IgD-negative memory B cell (primary cell): Measurements from ENCODE around the gene CAB39L. TPM values are rescaled to one million over a fixed set of nuclear protein-coding genes. Genes with fewer than 3 reads are reported as not detected.

Source experiments
- H3K27ac Mint-ChIP-seq, 3 donors: one replicate each; pipeline ENCODE4 v1.8.0; 2020 to 2022; ENCODE audit warnings: mild to moderate bottlenecking in 3 of 3, mixed read lengths in 3 of 3, moderate library complexity in 1 of 3
- H3K27me3 Mint-ChIP-seq: one replicate; pipeline ENCODE4 v1.8.0; 2021; ENCODE audit warnings: mixed read lengths
- H3K36me3 Mint-ChIP-seq: one replicate; pipeline ENCODE4 v1.8.0; 2020; ENCODE audit warnings: mild to moderate bottlenecking, mixed read lengths
- H3K4me1 Mint-ChIP-seq, 3 donors: one replicate each; pipeline ENCODE4 v1.8.0; 2020 to 2022; ENCODE audit warnings: mixed read lengths in 3 of 3, mild to moderate bottlenecking in 1 of 3
- H3K4me3 Mint-ChIP-seq, 4 donors: one replicate each; pipeline ENCODE4 v1.8.0; 2020 to 2022; ENCODE audit warnings: mild to moderate bottlenecking in 4 of 4, mixed read lengths in 4 of 4, moderate library complexity in 3 of 4
- H3K9me3 Mint-ChIP-seq, 3 donors: one replicate each; pipeline ENCODE4 v1.8.0; 2020 to 2021; ENCODE audit warnings: mixed read lengths in 3 of 3, mild to moderate bottlenecking in 1 of 3
- polyA plus RNA-seq: library from polyadenylated mRNA; unstranded; fragments of 300-500 nt; fragmentation: Illumina TruSeq; gene quantifications from one replicate; pipeline ENCODE4 v1.2.3, GENCODE V29; 2021

The CAB39L gene
- polyA plus RNA-seq, 1 donor from 2014 or later: 1.7 TPM

DNA sequence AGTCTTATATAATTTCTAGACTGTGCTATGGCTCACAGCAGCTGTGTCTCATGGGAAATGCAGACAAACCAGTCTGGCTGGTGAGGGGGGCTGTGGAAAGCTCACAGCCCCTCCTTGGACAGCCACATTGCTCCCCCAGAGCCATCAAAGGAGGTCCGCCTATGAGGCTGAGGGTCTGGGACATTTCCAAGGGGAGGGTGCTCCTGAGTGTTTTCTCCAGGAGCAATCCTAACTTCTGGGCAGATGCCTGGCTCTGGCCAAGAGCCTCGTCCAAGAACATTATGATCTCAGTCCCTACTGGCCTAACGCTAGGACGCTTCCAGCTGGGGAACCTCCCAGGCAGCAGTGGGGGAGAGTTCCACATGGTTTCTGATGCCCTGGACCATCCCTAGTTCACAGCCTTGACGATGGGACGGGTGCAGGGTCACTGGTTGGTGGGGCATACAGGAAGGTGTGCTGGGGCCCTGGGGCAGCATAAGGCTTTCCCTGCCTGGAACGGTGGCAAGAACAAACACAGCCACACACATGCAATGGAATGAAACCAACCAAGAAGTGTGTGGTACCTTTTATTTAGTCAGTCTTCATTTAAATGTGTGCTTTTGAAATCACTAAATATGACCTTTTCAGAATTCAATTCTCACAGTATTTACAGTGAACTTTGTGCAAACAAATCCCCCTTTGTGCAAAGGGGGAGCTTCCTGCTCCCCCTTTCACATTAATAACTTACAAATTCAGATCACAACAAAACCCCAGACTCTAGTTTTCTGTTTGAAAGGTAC lies 135.6 kb downstream of the CAB39L start:
- no peaks in the 10 kb centered on the region for H3K27me3 Mint-ChIP-seq
- H3K27ac Mint-ChIP-seq: no peak overlapping the region
- peak overlapping the region in 1 of 4 donors; percentile 17 for H3K4me3 Mint-ChIP-seq
- peaks cover 7% of the 10 kb centered on the region for H3K36me3 Mint-ChIP-seq
- H3K4me1 Mint-ChIP-seq: peaks cover 0 to 8% (median 6%) of the 10 kb centered on the region in 3 donors
- no peaks in the 10 kb centered on the region for H3K9me3 Mint-ChIP-seq

DNA sequence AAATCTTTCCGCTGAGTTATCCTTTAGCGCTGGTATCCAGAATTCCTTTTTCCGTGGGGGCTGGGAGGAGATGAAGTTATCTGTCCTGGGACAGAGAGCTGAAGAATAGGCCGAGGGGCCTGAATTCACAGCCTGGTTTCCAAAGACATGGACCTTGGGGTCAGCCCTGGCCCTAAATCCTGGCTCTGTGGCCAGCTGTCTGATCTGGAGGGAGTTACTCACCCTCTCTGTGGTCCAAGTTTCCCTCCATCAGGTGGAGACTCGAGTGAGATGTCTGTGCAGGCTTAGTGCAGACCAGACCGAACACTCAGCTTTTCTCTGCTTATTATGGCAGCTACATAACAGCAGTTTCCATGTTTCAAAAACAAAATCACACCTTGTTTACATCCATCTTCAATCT lies 136.5 kb downstream of the CAB39L start:
- H3K27ac Mint-ChIP-seq: no peak overlapping the region
- no peak overlapping the region for H3K4me3 Mint-ChIP-seq

GRCh38 chr13:49305792-49306425 lies 138.0 kb downstream of the CAB39L start:
- H3K4me1 Mint-ChIP-seq: peaks cover 0 to 18% (median 15%) of the 10 kb centered on the region in 3 donors
- no peaks in the 10 kb centered on the region for H3K27me3 Mint-ChIP-seq
- peaks cover 5% of the 10 kb centered on the region for H3K36me3 Mint-ChIP-seq
- H3K27ac Mint-ChIP-seq: no peak overlapping the region
- H3K4me3 Mint-ChIP-seq: peak overlapping the region in 1 of 4 donors; percentile 23
- no peaks in the 10 kb centered on the region for H3K9me3 Mint-ChIP-seq

More for the DNA sequence above, 136.5 kb downstream of the CAB39L start:
- H3K4me1 Mint-ChIP-seq: peaks cover 0 to 14% (median 11%) of the 10 kb centered on the region in 3 donors
- no peaks in the 10 kb centered on the region for H3K27me3 Mint-ChIP-seq
- peaks cover 7% of the 10 kb centered on the region for H3K36me3 Mint-ChIP-seq
- no peaks in the 10 kb centered on the region for H3K9me3 Mint-ChIP-seq

GRCh38 chr13:49304763-49305700 lies 138.8 kb downstream of the CAB39L start:
- no peaks in the 10 kb centered on the region for H3K9me3 Mint-ChIP-seq
- H3K27ac Mint-ChIP-seq: no peak overlapping the region
- H3K4me1 Mint-ChIP-seq: peaks cover 0 to 18% (median 15%) of the 10 kb centered on the region in 3 donors
- peaks cover 5% of the 10 kb centered on the region for H3K36me3 Mint-ChIP-seq
- H3K4me3 Mint-ChIP-seq: no peak overlapping the region
- no peaks in the 10 kb centered on the region for H3K27me3 Mint-ChIP-seq

DNA sequence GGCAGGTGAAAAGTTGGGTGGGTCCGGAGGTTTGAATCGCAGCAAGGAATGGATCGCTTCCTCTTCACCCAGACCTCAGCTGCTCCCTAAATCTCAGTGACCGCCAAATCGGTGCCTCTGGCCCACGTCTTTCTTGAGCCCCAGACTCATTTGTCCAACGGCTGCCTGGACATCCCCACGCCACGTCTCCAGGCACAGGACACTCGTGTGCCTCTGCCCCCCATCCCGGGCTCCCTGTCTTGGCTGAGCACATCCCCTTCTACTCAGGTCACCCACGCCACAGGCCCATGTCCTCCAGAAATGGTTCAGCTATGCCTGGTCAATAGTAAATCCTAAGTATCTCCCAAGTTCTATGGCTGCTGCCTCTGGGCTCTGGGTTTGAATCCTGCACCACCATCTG lies 139.5 kb downstream of the CAB39L start:
- no peak overlapping the region for H3K4me3 Mint-ChIP-seq
- H3K27ac Mint-ChIP-seq: no peak overlapping the region
- no peaks in the 10 kb centered on the region for H3K27me3 Mint-ChIP-seq
- H3K4me1 Mint-ChIP-seq: peaks cover 0 to 18% (median 15%) of the 10 kb centered on the region in 3 donors
- H3K36me3 Mint-ChIP-seq: peaks cover 3% of the 10 kb centered on the region
- no peaks in the 10 kb centered on the region for H3K9me3 Mint-ChIP-seq

- peaks cover 3% of the 10 kb centered on the region for H3K36me3 Mint-ChIP-seq
- H3K27ac Mint-ChIP-seq: no peak overlapping the region
- no peak overlapping the region for H3K4me3 Mint-ChIP-seq
- no peaks in the 10 kb centered on the region for H3K27me3 Mint-ChIP-seq
- peaks cover 0 to 18% (median 15%) of the 10 kb centered on the region in 3 donors for H3K4me1 Mint-ChIP-seq
- H3K9me3 Mint-ChIP-seq: no peaks in the 10 kb centered on the region
Observed at GRCh38 chr13:49303533-49304252, 140.2 kb downstream of the CAB39L start.

DNA sequence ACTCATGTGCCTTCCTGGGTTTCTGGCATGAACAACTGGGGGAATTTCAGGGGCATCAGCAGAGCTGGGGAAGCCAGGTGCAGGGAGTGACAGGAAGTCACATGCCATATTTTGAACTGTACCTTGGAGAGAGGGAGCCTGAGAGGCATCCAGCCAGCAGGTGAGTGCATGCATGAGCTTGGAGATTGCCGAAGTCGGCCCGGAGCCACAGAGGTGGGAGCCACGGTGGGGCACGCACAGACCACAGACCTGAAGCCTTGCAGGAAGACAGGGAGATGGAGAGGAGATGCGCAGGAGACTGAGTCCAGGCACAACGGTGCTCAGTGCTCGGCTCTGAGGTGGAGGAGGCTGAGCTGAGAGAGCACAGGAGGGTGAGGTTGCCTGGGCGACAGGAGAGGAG lies 141.0 kb downstream of the CAB39L start:
- H3K4me1 Mint-ChIP-seq: peaks cover 0 to 18% (median 15%) of the 10 kb centered on the region in 3 donors
- H3K27me3 Mint-ChIP-seq: no peaks in the 10 kb centered on the region
- H3K9me3 Mint-ChIP-seq: no peaks in the 10 kb centered on the region
- H3K36me3 Mint-ChIP-seq: peaks cover 3% of the 10 kb centered on the region
- H3K4me3 Mint-ChIP-seq: peak overlapping the region in 2 of 4 donors; percentile 42 to 51
- no peak overlapping the region for H3K27ac Mint-ChIP-seq

DNA sequence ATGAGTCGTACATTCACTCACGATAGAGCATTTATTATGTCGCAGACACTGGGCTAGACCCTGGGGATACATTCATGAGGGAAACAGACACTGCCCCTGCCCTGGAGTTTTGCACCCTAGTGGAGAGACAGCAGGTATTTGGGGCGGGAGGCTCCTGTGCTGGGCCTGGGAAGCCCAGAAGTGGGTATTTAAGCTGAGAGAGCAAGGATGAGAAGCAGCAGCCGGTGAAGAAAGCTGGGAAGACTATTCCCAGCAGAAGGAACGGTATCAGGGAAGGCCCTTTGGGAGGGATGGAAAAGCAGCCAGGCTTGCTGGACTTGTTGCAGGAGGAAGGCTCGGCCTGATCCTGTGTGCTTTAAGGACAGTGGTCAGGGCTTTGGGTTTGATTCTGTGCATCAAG lies 141.6 kb downstream of the CAB39L start:
- no peaks in the 10 kb centered on the region for H3K9me3 Mint-ChIP-seq
- H3K27ac Mint-ChIP-seq: peak overlapping the region in 1 of 3 donors; percentile 84
- peak overlapping the region in 1 of 4 donors; percentile 52 for H3K4me3 Mint-ChIP-seq
- H3K36me3 Mint-ChIP-seq: peaks cover 3% of the 10 kb centered on the region
- peaks cover 0 to 18% (median 15%) of the 10 kb centered on the region in 3 donors for H3K4me1 Mint-ChIP-seq
- no peaks in the 10 kb centered on the region for H3K27me3 Mint-ChIP-seq

- Mint-ChIP-seq H3K27ac (peak overlapping the region in 1 of 3 donors; percentile 84), H3K36me3 (no peaks in the 10 kb centered on the region), H3K9me3 (no peaks in the 10 kb centered on the region), H3K4me3 (peak overlapping the region in 3 of 4 donors; percentile 79 to 90 (median 89)), H3K4me1 (peaks cover 0 to 18% (median 13%) of the 10 kb centered on the region in 3 donors), H3K27me3 (no peaks in the 10 kb centered on the region)
Observed at GRCh38 chr13:49300739-49301589, 142.9 kb downstream of the CAB39L start.

- no peak overlapping the region for H3K27ac Mint-ChIP-seq
- peaks cover 0 to 18% (median 9%) of the 10 kb centered on the region in 3 donors for H3K4me1 Mint-ChIP-seq
- H3K36me3 Mint-ChIP-seq: no peaks in the 10 kb centered on the region
- H3K27me3 Mint-ChIP-seq: no peaks in the 10 kb centered on the region
- H3K4me3 Mint-ChIP-seq: no peak overlapping the region
- no peaks in the 10 kb centered on the region for H3K9me3 Mint-ChIP-seq
Observed at GRCh38 chr13:49300276-49300675, 143.6 kb downstream of the CAB39L start.

DNA sequence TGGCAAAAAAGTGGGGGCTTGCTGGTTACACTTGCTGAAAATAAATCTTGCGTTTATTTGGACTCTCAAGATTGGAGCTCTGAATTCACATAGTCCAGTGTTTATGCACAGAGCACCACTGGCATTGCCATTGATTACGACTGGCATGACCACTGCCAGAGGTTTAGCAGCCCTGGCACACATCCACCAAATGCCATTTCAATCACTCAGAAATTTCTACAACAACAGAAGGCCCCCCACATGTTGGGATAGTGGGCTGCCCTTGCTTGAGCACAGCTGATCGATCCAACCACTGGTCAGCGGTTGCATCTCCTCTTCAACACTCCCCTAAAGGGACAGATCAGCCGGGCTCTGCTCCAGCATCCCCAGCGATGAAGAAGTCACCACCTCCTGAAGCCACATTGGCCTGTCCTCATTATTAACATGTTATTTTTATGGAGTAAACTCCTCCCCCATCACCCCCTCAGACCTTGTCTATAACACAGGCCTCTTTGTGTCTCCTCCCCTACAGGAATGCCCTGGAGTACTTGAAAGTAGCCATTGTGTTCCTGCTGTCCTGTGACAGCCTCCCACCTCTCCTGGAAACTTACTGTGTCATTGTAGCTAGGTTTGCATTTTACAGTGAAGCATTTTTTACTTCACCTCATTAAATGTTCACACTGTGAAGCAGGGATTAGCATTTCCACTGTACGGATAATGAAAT lies 144.8 kb downstream of the CAB39L start:
- peaks cover 0 to 18% (median 9%) of the 10 kb centered on the region in 3 donors for H3K4me1 Mint-ChIP-seq
- H3K4me3 Mint-ChIP-seq: no peak overlapping the region
- no peaks in the 10 kb centered on the region for H3K9me3 Mint-ChIP-seq
- no peak overlapping the region for H3K27ac Mint-ChIP-seq
- H3K36me3 Mint-ChIP-seq: peaks cover under 1% of the 10 kb centered on the region
- H3K27me3 Mint-ChIP-seq: no peaks in the 10 kb centered on the region

DNA sequence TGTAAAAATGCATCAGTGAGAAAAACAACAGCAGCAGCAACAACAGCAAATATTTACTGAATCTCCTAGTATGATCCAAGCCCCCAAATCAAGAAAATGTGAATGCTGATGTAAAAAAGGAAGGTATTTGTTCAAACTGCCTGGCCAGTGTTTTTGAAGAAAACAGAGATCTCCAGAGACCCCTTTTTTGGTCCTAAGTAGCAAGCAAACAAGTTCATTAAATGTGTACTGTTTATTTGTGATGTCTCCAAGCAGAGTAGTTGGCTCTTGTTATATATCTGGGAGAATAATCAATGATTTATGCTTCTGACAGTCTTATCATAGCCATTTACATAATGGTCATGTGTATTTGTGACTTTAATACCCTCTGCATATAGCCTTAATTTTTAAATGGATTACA lies 145.4 kb downstream of the CAB39L start:
- no peak overlapping the region for H3K4me3 Mint-ChIP-seq
- no peak overlapping the region for H3K27ac Mint-ChIP-seq
- no peaks in the 10 kb centered on the region for H3K9me3 Mint-ChIP-seq
- peaks cover 0 to 13% (median 7%) of the 10 kb centered on the region in 3 donors for H3K4me1 Mint-ChIP-seq
- peaks cover 2% of the 10 kb centered on the region for H3K36me3 Mint-ChIP-seq
- H3K27me3 Mint-ChIP-seq: no peaks in the 10 kb centered on the region

GRCh38 chr13:49297338-49297737 lies 146.5 kb downstream of the CAB39L start:
- Mint-ChIP-seq H3K36me3 (peaks cover 2% of the 10 kb centered on the region), H3K27me3 (no peaks in the 10 kb centered on the region), H3K27ac (no peak overlapping the region), H3K4me3 (no peak overlapping the region), H3K9me3 (no peaks in the 10 kb centered on the region), H3K4me1 (peaks cover 0 to 4% (median 4%) of the 10 kb centered on the region in 3 donors)
